Dendritic cell treated with granulocyte-macrophage colony-stimulating factor and Interleukin-4, amounts not matched to agents 40 ng/mL and 50 ng/mL, for 4 days (primary cell): ENCODE measurements around the gene HK3.

Experiments used
- H3K27ac Mint-ChIP-seq: one replicate; pipeline ENCODE4 v1.8.0; 2022; ENCODE audit warnings: mild to moderate bottlenecking, mixed read lengths
- H3K27me3 Mint-ChIP-seq: one replicate; pipeline ENCODE4 v1.8.0; 2022; ENCODE audit warnings: mild to moderate bottlenecking, mixed read lengths
- H3K36me3 Mint-ChIP-seq: one replicate; pipeline ENCODE4 v1.8.0; 2022; ENCODE audit warnings: low read depth, mixed read lengths
- H3K4me1 Mint-ChIP-seq: one replicate; pipeline ENCODE4 v1.8.0; 2022; ENCODE audit warnings: low read depth, mixed read lengths
- H3K4me3 Mint-ChIP-seq: one replicate; pipeline ENCODE4 v1.8.0; 2022; ENCODE audit warnings: mild to moderate bottlenecking, moderate library complexity, mixed read lengths
- H3K9me3 Mint-ChIP-seq: one replicate; pipeline ENCODE4 v1.8.0; 2022; ENCODE audit warnings: mixed read lengths
- intact Hi-C: fragments of 100-400 bp; cut with micrococcal nuclease; formaldehyde crosslinking; loops from one replicate; pipeline ENCODE4 v1.15.0; 2022

HK3 gene

GRCh38 chr5:176849611-176850227, 49.4 kb downstream of the HK3 start:
- H3K9me3 Mint-ChIP-seq: no peaks in the 10 kb centered on the region
- no peaks in the 10 kb centered on the region for H3K4me1 Mint-ChIP-seq
- no peak overlapping the region for H3K4me3 Mint-ChIP-seq
- intact Hi-C loops: no loop called here
- H3K27ac Mint-ChIP-seq: no peak overlapping the region
- H3K27me3 Mint-ChIP-seq: peaks cover 51% of the 10 kb centered on the region
- H3K36me3 Mint-ChIP-seq: no peaks in the 10 kb centered on the region

DNA sequence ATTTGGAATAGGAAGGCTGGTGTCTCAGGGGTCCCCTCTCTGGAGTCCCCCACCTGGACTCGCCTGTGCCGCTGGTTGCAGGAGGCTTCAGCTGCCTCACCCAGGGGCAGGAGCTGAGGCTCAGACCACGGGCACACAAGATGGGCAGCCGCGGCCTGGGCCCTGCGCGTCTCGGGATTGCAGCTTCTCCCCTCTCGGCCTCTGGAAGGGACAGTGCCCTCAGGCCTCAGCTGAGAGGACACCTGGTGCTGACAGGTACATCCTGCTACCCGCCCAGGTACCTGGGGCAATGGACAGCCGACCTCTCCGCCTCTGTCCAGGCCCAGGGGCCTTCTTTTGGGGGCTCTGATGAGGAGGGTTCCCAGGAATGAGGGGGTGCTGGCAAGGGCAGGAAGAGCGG, 50.5 kb downstream of the HK3 start:
- no peak overlapping the region for H3K4me3 Mint-ChIP-seq
- H3K27me3 Mint-ChIP-seq: peaks cover 50% of the 10 kb centered on the region
- no peaks in the 10 kb centered on the region for H3K9me3 Mint-ChIP-seq
- no peaks in the 10 kb centered on the region for H3K36me3 Mint-ChIP-seq
- no peak overlapping the region for H3K27ac Mint-ChIP-seq
- intact Hi-C loops: no loop called here
- no peaks in the 10 kb centered on the region for H3K4me1 Mint-ChIP-seq

DNA sequence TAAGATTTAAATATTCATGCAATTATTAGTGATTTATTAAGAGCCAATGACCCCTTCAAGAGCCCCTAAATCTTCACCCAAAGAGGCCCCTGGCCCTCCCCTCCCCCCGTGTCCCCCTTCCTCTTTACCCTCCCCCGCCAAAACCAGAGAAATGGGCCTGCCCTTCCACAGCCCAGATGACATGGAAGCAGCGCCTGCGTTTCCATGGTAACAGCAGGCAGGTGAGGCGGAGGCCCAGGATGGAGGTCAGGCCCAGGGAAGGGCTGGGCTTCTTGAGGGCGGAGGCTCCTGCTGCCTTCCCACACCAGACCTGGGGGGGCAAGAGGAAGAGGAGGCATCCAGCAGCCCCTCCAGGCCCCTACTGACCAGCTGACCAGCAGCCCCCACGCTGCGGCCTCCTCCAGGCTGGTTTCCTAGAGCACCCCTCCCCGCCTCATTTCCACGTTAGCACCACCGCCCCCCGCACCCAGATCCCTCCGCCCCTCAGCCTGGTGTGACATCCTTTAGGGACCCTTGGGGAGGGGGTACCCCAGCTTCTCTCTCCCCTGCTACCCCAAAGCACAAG, 51.3 kb downstream of the HK3 start:
- Mint-ChIP-seq H3K4me1 (no peaks in the 10 kb centered on the region), H3K27ac (no peak overlapping the region), H3K4me3 (no peak overlapping the region), H3K27me3 (peaks cover 51% of the 10 kb centered on the region), H3K36me3 (no peaks in the 10 kb centered on the region), H3K9me3 (no peaks in the 10 kb centered on the region)
- intact Hi-C loops: no loop called here

- Mint-ChIP-seq H3K4me3 (no peak overlapping the region), H3K27me3 (peaks cover 48% of the 10 kb centered on the region), H3K36me3 (no peaks in the 10 kb centered on the region), H3K4me1 (no peaks in the 10 kb centered on the region), H3K27ac (no peak overlapping the region), H3K9me3 (no peaks in the 10 kb centered on the region)
- intact Hi-C loops: no loop called here
These were observed 52.0 kb downstream of the HK3 start for GRCh38 chr5:176847148-176847547.

GRCh38 chr5:176846335-176847140, 52.6 kb downstream of the HK3 start:
- no peaks in the 10 kb centered on the region for H3K36me3 Mint-ChIP-seq
- no peak overlapping the region for H3K4me3 Mint-ChIP-seq
- no peak overlapping the region for H3K27ac Mint-ChIP-seq
- peaks cover 43% of the 10 kb centered on the region for H3K27me3 Mint-ChIP-seq
- no peaks in the 10 kb centered on the region for H3K4me1 Mint-ChIP-seq
- no peaks in the 10 kb centered on the region for H3K9me3 Mint-ChIP-seq
- intact Hi-C loops: no loop called here

- intact Hi-C loops: no loop called here
- no peak overlapping the region for H3K4me3 Mint-ChIP-seq
- no peaks in the 10 kb centered on the region for H3K4me1 Mint-ChIP-seq
- peaks cover 50% of the 10 kb centered on the region for H3K27me3 Mint-ChIP-seq
- H3K36me3 Mint-ChIP-seq: no peaks in the 10 kb centered on the region
- no peak overlapping the region for H3K27ac Mint-ChIP-seq
- H3K9me3 Mint-ChIP-seq: no peaks in the 10 kb centered on the region
These were observed 53.8 kb downstream of the HK3 start for GRCh38 chr5:176845392-176845713.

- H3K9me3 Mint-ChIP-seq: no peaks in the 10 kb centered on the region
- H3K4me3 Mint-ChIP-seq: no peak overlapping the region
- intact Hi-C loops: no loop called here
- no peaks in the 10 kb centered on the region for H3K36me3 Mint-ChIP-seq
- H3K27me3 Mint-ChIP-seq: peaks cover 52% of the 10 kb centered on the region
- H3K27ac Mint-ChIP-seq: no peak overlapping the region
- H3K4me1 Mint-ChIP-seq: no peaks in the 10 kb centered on the region
These were observed 54.3 kb downstream of the HK3 start for GRCh38 chr5:176844706-176845391.

GRCh38 chr5:176844281-176844680, 54.9 kb downstream of the HK3 start:
- Mint-ChIP-seq H3K36me3 (no peaks in the 10 kb centered on the region), H3K9me3 (no peaks in the 10 kb centered on the region), H3K27me3 (peaks cover 52% of the 10 kb centered on the region), H3K4me1 (no peaks in the 10 kb centered on the region), H3K4me3 (no peak overlapping the region), H3K27ac (no peak overlapping the region)
- intact Hi-C loops: no loop called here

DNA sequence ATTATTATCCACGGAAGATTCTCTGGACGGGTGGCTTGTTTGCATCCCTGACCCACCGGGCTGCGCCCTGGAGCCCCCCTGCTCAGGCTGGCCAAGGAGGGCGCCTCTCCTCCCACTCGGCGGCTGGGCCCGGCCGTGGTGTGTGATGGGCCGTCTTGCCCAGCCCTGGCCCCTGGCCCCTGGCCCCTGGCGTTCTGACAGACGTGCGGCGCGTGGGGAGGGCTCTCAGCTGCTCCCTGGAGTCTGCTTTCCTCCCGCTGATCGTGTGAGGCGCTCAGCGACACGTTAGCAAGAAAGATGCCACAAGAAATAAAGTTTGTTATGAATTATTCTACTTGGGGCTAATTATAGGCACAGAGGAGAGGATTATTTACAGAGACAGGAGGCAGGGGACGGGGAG, 55.5 kb downstream of the HK3 start:
- H3K36me3 Mint-ChIP-seq: no peaks in the 10 kb centered on the region
- no peak overlapping the region for H3K4me3 Mint-ChIP-seq
- no peak overlapping the region for H3K27ac Mint-ChIP-seq
- intact Hi-C loops: no loop called here
- no peaks in the 10 kb centered on the region for H3K9me3 Mint-ChIP-seq
- H3K27me3 Mint-ChIP-seq: peaks cover 57% of the 10 kb centered on the region
- no peaks in the 10 kb centered on the region for H3K4me1 Mint-ChIP-seq

- H3K4me3 Mint-ChIP-seq: no peak overlapping the region
These were observed 61.4 kb downstream of the HK3 start for GRCh38 chr5:176837707-176838115.

DNA sequence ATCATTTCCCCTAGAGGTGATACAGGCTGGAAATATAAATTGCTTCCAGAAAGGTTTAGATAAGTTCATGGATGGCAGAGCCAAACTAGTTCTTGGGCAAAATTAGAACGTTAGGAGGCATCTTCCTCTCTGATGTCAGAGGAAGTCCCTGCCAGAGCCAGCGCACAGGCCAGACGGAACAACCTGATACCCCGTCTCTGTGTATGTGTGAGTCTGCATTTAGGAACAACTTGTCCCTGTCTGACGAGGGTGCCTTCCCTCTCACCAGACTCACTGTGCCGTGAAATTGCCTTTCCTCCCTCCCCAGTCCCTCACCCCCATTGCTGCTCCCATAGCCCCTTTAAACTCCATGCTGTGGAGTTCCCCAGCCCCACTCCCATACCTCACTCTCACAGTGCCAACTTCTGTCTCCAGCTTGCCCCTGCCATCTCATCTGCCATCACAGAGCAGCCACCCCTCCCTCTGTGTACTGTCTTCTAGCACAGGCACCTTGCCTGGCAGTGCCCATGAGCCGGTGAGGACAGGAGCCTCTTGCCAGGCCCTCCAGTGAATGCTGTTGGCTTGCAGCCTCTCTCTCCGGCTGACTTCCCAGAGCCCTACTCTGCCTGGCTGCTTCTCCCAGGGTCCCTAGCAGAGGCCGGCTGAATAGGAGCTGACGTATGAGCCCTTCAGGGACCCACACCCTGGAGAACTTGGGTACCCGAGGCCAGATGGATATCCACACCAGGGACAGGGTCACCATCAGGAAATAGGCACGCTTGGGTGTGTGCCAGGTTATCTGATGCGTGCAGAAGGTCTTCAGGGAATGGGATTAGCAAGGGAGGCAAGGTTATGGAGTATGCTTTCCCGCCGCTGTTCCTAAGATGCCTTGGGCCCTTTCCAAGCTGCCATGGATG, 62.1 kb downstream of the HK3 start:
- Mint-ChIP-seq H3K9me3 (no peaks in the 10 kb centered on the region), H3K27ac (no peak overlapping the region), H3K4me3 (no peak overlapping the region), H3K27me3 (peaks cover 46% of the 10 kb centered on the region), H3K36me3 (no peaks in the 10 kb centered on the region), H3K4me1 (no peaks in the 10 kb centered on the region)
- intact Hi-C loops: no loop called here

More at GRCh38 chr5:176837707-176838115, 61.4 kb downstream of the HK3 start:
- intact Hi-C loops: no loop called here
- H3K36me3 Mint-ChIP-seq: no peaks in the 10 kb centered on the region
- no peaks in the 10 kb centered on the region for H3K9me3 Mint-ChIP-seq
- no peaks in the 10 kb centered on the region for H3K4me1 Mint-ChIP-seq
- H3K27me3 Mint-ChIP-seq: peaks cover 43% of the 10 kb centered on the region
- H3K27ac Mint-ChIP-seq: no peak overlapping the region

DNA sequence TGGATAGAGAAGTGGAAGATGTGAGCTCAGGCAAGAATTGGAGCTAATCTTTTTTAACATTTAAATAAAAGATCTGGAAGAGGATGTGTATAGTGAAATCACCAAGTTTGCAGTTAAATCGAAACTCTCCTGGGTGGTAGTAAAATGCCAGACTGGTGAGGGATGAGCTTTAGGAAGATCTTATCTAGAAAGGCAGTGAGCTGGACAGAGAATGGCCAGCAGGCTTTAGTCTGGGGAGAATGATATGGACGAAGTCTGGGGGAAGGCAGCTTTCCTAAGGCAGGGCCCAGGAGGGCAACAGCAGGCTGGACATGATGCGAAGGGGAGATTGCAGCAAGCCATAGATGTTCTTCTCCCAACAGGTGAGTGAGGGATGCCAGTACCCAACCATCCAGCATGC, 63.2 kb downstream of the HK3 start:
- peaks cover 42% of the 10 kb centered on the region for H3K27me3 Mint-ChIP-seq
- no peaks in the 10 kb centered on the region for H3K4me1 Mint-ChIP-seq
- H3K4me3 Mint-ChIP-seq: no peak overlapping the region
- H3K27ac Mint-ChIP-seq: no peak overlapping the region
- no peaks in the 10 kb centered on the region for H3K9me3 Mint-ChIP-seq
- H3K36me3 Mint-ChIP-seq: no peaks in the 10 kb centered on the region
- intact Hi-C loops: no loop called here

DNA sequence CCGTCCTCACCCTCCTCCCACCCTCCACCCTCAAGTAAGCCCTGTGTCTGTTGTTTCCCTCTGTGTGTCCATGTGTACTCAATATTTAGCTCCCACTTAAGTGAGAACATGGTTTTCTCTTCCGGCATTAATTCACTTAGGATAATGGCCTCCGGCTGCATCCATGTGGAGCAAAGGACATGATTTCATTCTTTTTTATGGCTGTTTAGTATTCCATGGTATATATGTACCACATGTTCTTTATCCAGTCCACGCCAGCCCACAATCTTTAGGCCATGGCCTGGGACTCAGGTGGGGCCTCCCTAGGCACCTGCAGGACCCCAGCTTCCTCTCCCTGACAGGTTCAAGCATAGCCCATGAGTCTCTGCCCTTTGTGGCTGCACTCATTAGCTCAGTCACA, 65.9 kb downstream of the HK3 start:
- H3K4me3 Mint-ChIP-seq: no peak overlapping the region
- H3K36me3 Mint-ChIP-seq: no peaks in the 10 kb centered on the region
- H3K27ac Mint-ChIP-seq: no peak overlapping the region
- peaks cover 22% of the 10 kb centered on the region for H3K27me3 Mint-ChIP-seq
- peaks cover 7% of the 10 kb centered on the region for H3K9me3 Mint-ChIP-seq
- H3K4me1 Mint-ChIP-seq: no peaks in the 10 kb centered on the region
- intact Hi-C loops: no loop called here
